Dendritic cell treated with granulocyte-macrophage colony-stimulating factor and Interleukin-4, amounts not matched to agents 40 ng/mL and 50 ng/mL, for 4 days (primary cell): ENCODE data around the gene RNF43.
A peak's percentile ranks its signal among the peaks of the same experiment; 100 is the strongest.

Experiments
- H3K27ac Mint-ChIP-seq: one replicate; pipeline ENCODE4 v1.8.0; 2022; ENCODE audit warnings: mild to moderate bottlenecking, mixed read lengths
- H3K27me3 Mint-ChIP-seq: one replicate; pipeline ENCODE4 v1.8.0; 2022; ENCODE audit warnings: mild to moderate bottlenecking, mixed read lengths
- H3K36me3 Mint-ChIP-seq: one replicate; pipeline ENCODE4 v1.8.0; 2022; ENCODE audit warnings: low read depth, mixed read lengths
- H3K4me1 Mint-ChIP-seq: one replicate; pipeline ENCODE4 v1.8.0; 2022; ENCODE audit warnings: low read depth, mixed read lengths
- H3K4me3 Mint-ChIP-seq: one replicate; pipeline ENCODE4 v1.8.0; 2022; ENCODE audit warnings: mild to moderate bottlenecking, moderate library complexity, mixed read lengths
- H3K9me3 Mint-ChIP-seq: one replicate; pipeline ENCODE4 v1.8.0; 2022; ENCODE audit warnings: mixed read lengths
- intact Hi-C: fragments of 100-400 bp; cut with micrococcal nuclease; formaldehyde crosslinking; loops from one replicate; pipeline ENCODE4 v1.15.0; 2022

RNF43 gene

DNA sequence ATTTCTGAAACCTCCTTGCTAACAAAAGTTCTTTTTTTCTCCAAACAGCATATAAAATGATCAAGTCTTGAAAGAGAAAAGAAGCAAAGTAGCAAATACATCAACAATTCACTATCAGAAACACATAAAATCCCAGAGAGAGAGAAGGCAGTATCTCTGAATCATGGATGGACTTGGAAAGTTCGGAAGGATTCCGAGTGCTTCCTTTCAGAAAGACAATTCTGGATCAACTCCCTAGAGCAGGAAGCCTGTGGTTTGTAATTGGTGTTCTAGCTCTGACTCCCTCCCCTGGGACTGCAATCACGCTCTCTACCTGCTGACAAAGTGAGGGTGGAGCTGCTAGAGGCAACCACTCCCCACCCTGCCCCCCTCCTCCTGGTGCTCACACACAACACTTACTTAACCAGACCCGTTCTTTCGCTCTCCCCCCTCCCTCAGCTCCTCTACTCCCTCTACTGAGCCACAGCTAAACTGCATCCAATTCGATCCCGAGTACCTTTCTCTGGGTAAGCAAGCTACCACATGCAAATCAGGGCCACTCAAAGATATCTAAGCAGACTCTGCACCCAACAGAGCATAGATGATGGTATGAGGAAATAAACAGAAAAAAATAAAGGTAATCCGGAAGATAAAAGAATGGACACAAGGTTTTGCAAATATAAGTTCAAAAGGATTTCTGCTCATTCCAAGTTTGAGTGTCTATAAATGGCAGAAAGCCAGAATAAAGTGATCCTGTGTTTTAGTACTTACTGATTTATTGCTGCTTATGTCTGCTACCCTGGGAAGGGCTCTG is at the start of gene RNF43:
Gene RNF43, minus strand, starts transcription at position 235 of the 793 bp plus-strand sequence. CDS start 1,957 bp downstream, outside the sequence.
- peak within 1 kb of the TSS; percentile 12 for H3K27ac Mint-ChIP-seq
- intact Hi-C loops: loop anchor here (2.0 to 10.0 kb wide), 2 partner anchors 63 to 101 kb away; partner anchors contain the start of gene SUPT4H1
- H3K36me3 Mint-ChIP-seq: no peaks in the 10 kb centered on the region
- H3K4me3 Mint-ChIP-seq: peak within 1 kb of the TSS; percentile 54
- H3K27me3 Mint-ChIP-seq: peaks cover 12% of the 10 kb centered on the region
- H3K9me3 Mint-ChIP-seq: no peaks in the 10 kb centered on the region
- H3K4me1 Mint-ChIP-seq: peaks cover 9% of the 10 kb centered on the region

- Mint-ChIP-seq H3K27ac (no peak overlapping the region), H3K4me3 (no peak overlapping the region), H3K36me3 (no peaks in the 10 kb centered on the region), H3K9me3 (no peaks in the 10 kb centered on the region), H3K27me3 (peaks cover 11% of the 10 kb centered on the region), H3K4me1 (no peaks in the 10 kb centered on the region)
- intact Hi-C loops: no loop called here
These were observed 38.2 kb upstream of the RNF43 start for GRCh38 chr17:58455491-58455890.

DNA sequence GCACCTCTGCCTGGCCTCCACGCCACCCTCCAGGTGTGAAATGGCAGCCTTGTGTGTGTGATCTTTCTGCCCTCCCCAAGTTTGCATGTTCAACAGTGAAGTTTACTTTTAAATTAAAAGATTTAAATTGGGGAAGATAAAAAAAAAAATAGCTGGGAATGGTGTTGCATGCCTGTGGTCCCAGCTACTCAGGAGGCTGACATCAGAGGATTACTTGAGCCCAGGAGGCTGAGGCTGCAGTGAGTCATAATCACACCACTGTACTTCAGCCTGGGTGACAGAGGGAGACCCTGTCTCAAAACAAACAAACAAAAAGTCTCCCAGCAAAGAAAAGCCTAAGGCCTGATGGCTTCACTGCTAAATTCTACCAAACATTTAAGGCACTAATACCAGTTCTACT is 35.4 kb upstream of the RNF43 start:
- H3K27me3 Mint-ChIP-seq: peaks cover 11% of the 10 kb centered on the region
- H3K4me1 Mint-ChIP-seq: no peaks in the 10 kb centered on the region
- no peaks in the 10 kb centered on the region for H3K36me3 Mint-ChIP-seq
- H3K9me3 Mint-ChIP-seq: no peaks in the 10 kb centered on the region
- intact Hi-C loops: no loop called here
- no peak overlapping the region for H3K4me3 Mint-ChIP-seq
- H3K27ac Mint-ChIP-seq: no peak overlapping the region

GRCh38 chr17:58447039-58447975 is 30.0 kb upstream of the RNF43 start:
- no peaks in the 10 kb centered on the region for H3K4me1 Mint-ChIP-seq
- peaks cover 27% of the 10 kb centered on the region for H3K27me3 Mint-ChIP-seq
- intact Hi-C loops: loop anchor here (1.0 kb wide), 2 partner anchors 130 to 247 kb away; no protein-coding TSS in a partner anchor
- H3K36me3 Mint-ChIP-seq: no peaks in the 10 kb centered on the region
- no peaks in the 10 kb centered on the region for H3K9me3 Mint-ChIP-seq
- no peak overlapping the region for H3K27ac Mint-ChIP-seq
- H3K4me3 Mint-ChIP-seq: no peak overlapping the region

DNA sequence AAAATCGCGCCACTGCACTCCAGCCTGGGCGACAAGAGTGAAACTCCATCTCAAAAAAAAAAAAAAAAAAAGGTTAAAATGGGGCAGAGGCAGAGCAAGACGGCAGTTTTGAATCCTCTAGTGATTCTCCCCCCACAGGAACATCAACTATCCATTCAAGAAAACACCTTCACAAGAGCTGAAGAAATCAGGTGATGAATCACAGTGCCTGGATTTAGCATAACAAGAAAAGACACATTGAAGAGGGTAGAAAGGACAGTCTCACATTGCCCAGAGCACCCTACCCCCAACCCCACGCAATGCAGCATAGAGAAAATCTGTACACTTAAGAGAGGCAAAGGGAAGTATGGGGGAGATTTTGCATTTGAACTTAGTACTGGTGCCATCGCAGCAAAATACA is 28.8 kb upstream of the RNF43 start:
- Mint-ChIP-seq H3K27me3 (peaks cover 30% of the 10 kb centered on the region), H3K4me1 (no peaks in the 10 kb centered on the region), H3K4me3 (no peak overlapping the region), H3K27ac (no peak overlapping the region), H3K9me3 (no peaks in the 10 kb centered on the region), H3K36me3 (no peaks in the 10 kb centered on the region)
- intact Hi-C loops: no loop called here

DNA sequence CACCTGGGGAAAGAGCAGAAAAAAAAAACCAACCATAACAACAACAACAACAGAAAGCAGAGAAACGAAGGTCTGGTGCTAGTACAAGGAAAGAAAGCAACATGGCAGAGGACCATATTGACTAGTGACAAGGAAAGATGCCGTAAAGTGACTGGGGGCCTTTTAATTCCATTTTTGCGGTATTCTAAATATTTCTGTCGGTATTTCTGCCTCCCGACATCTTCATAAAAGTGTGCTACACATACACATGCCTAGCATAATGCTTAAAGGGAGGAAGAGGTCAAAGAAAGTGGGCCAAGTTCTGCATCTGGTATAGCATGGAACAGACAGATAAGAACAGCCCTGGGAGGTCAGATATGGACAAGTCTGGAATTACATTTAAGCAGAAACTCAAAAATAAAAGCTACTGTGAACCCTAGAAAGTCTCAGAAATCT is 19.5 kb upstream of the RNF43 start:
- no peaks in the 10 kb centered on the region for H3K36me3 Mint-ChIP-seq
- H3K9me3 Mint-ChIP-seq: no peaks in the 10 kb centered on the region
- no peak overlapping the region for H3K27ac Mint-ChIP-seq
- intact Hi-C loops: no loop called here
- peaks cover 23% of the 10 kb centered on the region for H3K27me3 Mint-ChIP-seq
- no peak overlapping the region for H3K4me3 Mint-ChIP-seq
- H3K4me1 Mint-ChIP-seq: no peaks in the 10 kb centered on the region

- no peaks in the 10 kb centered on the region for H3K4me1 Mint-ChIP-seq
- H3K36me3 Mint-ChIP-seq: no peaks in the 10 kb centered on the region
- no peak overlapping the region for H3K4me3 Mint-ChIP-seq
- peaks cover 20% of the 10 kb centered on the region for H3K27me3 Mint-ChIP-seq
- no peaks in the 10 kb centered on the region for H3K9me3 Mint-ChIP-seq
- H3K27ac Mint-ChIP-seq: no peak overlapping the region
- intact Hi-C loops: no loop called here
These were observed 18.9 kb upstream of the RNF43 start for GRCh38 chr17:58436245-58436644.

DNA sequence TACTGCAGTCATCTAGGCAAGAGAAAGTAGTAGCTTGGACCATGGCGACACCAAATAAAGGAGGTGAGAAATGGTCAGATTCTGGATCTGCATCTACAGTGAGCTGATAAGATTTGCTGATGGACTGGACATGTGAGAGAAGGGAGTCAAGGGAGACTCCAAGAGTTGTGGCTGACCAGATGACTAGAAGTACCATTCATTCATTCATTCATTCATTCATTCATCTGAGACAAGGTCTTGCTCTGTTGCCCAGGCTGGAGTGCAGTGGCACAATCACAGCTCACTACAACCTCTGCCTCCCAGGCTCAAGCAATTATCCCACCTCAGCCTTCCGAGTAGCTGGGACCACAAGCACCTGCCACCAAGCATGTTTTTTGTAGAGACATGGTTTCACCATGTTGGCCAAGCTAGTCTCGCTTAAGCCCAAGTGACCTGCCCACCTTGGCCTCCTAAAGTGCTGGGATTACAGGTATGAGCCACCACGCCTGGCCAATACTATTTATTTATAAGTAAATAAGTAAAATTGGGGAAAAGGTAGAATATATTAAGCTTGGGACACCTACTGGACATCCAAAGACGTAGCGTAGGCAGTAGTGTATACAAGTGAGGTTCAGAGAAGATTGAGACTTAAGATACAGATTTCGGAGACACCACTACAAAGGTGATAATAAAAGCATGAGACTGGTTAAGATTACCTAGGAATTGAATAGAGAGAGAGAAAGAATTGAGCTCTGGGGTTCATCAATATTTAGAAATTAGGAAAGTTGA is 15.7 kb upstream of the RNF43 start:
- Mint-ChIP-seq H3K4me1 (no peaks in the 10 kb centered on the region), H3K36me3 (no peaks in the 10 kb centered on the region)
- intact Hi-C loops: no loop called here

DNA sequence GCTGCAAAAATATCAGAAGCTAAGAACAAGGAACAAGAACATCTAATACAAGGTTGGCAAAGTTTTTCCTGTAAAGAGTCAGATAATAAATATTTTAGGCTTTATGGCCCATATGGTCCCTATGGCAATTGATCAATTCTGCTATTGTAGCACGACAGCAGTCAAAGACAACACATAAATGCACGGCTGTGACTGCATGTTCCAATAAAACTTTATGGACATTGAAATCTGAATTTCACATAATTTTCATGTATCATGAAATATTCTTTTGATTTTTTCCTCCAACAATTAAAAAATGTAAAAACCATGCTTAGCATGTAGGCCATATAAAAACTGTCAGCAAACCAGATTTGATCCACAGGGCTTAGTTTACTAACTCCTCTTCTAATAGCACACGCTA is 10.5 kb upstream of the RNF43 start:
- H3K36me3 Mint-ChIP-seq: no peaks in the 10 kb centered on the region
- intact Hi-C loops: no loop called here
- H3K27me3 Mint-ChIP-seq: peaks cover 4% of the 10 kb centered on the region
- H3K27ac Mint-ChIP-seq: no peak overlapping the region
- H3K9me3 Mint-ChIP-seq: no peaks in the 10 kb centered on the region
- no peak overlapping the region for H3K4me3 Mint-ChIP-seq
- no peaks in the 10 kb centered on the region for H3K4me1 Mint-ChIP-seq

More for the DNA sequence above, 15.7 kb upstream of the RNF43 start:
- Mint-ChIP-seq H3K27me3 (peaks cover 8% of the 10 kb centered on the region), H3K9me3 (no peaks in the 10 kb centered on the region), H3K27ac (no peak overlapping the region), H3K4me3 (no peak overlapping the region)

GRCh38 chr17:58421711-58422110 is 4.4 kb upstream of the RNF43 start:
- no peaks in the 10 kb centered on the region for H3K9me3 Mint-ChIP-seq
- no peak overlapping the region for H3K4me3 Mint-ChIP-seq
- H3K27me3 Mint-ChIP-seq: peaks cover 13% of the 10 kb centered on the region
- H3K36me3 Mint-ChIP-seq: no peaks in the 10 kb centered on the region
- H3K4me1 Mint-ChIP-seq: peaks cover 9% of the 10 kb centered on the region
- H3K27ac Mint-ChIP-seq: no peak overlapping the region
- intact Hi-C loops: no loop called here

DNA sequence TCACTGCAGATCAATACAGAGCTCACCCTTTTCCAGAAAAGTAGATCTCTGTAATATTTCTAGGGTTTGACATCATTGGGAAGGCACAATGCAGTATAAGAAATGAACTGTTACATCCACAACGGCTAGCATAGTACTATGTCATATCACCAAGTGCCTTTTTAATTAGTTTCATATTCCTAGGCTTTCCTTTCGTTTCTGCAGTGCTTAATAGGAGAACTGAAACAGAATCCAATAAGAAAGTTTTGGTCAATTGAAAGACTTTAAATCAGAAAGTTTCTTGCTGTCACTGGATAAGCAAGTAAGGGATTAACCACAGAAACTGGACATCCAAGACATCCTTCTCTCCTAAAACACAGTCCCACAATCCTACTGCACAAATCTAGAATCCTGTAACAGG is 3.5 kb upstream of the RNF43 start:
- Mint-ChIP-seq H3K27me3 (peaks cover 13% of the 10 kb centered on the region), H3K27ac (no peak overlapping the region), H3K9me3 (no peaks in the 10 kb centered on the region), H3K4me3 (no peak overlapping the region), H3K36me3 (no peaks in the 10 kb centered on the region), H3K4me1 (peaks cover 9% of the 10 kb centered on the region)
- intact Hi-C loops: no loop called here

DNA sequence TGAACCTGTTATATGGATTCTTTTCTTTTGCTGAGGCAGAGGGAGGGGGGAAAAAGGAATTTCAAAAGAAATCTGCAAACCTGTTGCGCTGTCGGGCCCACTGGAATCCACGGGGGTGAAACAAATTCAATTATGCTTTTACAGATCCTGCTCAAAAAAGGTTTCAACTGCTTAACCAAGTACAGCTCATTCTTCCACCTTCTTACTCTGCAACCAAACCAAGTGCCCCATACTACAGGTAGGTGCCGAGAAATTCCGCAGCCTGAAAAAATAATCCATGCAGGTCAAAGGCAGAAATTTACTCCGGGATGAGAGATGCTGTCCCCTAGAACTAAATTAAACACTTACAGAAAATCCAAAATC is 416 bp downstream of the RNF43 start:
- Mint-ChIP-seq H3K4me1 (peaks cover 9% of the 10 kb centered on the region), H3K36me3 (no peaks in the 10 kb centered on the region), H3K27ac (no peak overlapping the region), H3K9me3 (no peaks in the 10 kb centered on the region), H3K4me3 (no peak overlapping the region), H3K27me3 (peaks cover 13% of the 10 kb centered on the region)
- intact Hi-C loops: loop anchor here (2.0 to 10.0 kb wide), 2 partner anchors 62 to 100 kb away; partner anchors contain the start of gene SUPT4H1

- H3K4me3 Mint-ChIP-seq: no peak overlapping the region
- peaks cover 13% of the 10 kb centered on the region for H3K27me3 Mint-ChIP-seq
- H3K36me3 Mint-ChIP-seq: no peaks in the 10 kb centered on the region
- no peaks in the 10 kb centered on the region for H3K9me3 Mint-ChIP-seq
- intact Hi-C loops: loop anchor here (2.0 to 10.0 kb wide), 2 partner anchors 62 to 100 kb away; partner anchors contain the start of gene SUPT4H1
- H3K4me1 Mint-ChIP-seq: peaks cover 9% of the 10 kb centered on the region
- H3K27ac Mint-ChIP-seq: no peak overlapping the region
These were observed 938 bp downstream of the RNF43 start for GRCh38 chr17:58416396-58416795.
